Cerebellar cortex (tissue), 1 donor: ENCODE results near the gene RNF11.
"Not testable (repeated sequence)": the region's sequence is repeated elsewhere in the genome, so short reads cannot be mapped to it uniquely, and the experiment has no call there.

Source experiments
- DNase-seq: peaks from one replicate; pipeline ENCODE4 v3.0.0-alpha.2; 2015; ENCODE audit warnings: low spot score

RNF11 gene

DNA sequence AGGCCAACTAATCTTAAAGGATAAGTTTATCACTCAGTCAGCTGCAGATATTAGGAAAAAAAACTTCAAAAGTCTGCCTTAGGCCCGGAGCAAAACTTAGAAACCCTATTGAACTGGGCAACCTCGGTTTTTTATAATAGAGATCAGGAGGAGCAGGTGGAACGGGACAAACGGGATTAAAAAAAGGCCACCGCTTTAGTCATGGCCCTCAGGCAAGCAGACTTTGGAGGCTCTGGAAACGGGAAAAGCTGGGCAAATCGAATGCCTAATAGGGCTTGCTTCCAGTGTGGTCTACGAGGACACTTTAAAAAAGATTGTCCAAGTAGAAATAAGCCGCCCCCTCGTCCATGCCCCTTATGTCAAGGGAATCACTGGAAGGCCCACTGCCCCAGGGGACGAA, 7.6 kb upstream of the RNF11 start:
- DNase-seq: not testable (repeated sequence)

DNA sequence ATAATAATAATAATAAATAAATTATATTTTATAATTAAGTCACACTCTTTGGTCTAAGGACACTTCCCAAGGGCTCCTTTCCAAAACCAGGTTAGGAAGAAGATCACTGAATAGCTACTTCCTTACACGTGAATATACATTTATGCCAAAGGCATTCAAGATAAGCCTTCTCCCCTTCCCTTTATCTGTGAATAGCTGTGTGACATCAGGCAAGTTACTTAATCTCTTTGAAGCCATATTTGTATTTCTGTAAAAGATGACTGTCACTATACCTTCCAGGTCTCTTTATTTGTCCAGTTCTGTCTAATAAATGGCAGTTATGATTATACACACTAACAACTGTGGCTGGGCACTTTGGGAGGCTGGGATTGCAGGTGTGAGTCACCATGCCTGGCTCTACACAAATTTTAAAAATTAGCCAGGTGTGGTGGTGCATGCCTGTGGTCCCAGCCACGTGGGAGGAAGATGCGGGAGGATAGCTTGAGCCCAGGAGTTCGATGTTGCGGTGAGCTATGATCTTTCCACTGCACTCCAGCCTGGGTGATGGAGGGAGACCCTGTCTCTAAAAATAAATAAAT, 5.5 kb upstream of the RNF11 start:
- no peak for DNase-seq

- DNase-seq: no peak
Observed at GRCh38 chr1:51231120-51231519, 5.0 kb upstream of the RNF11 start.

DNA sequence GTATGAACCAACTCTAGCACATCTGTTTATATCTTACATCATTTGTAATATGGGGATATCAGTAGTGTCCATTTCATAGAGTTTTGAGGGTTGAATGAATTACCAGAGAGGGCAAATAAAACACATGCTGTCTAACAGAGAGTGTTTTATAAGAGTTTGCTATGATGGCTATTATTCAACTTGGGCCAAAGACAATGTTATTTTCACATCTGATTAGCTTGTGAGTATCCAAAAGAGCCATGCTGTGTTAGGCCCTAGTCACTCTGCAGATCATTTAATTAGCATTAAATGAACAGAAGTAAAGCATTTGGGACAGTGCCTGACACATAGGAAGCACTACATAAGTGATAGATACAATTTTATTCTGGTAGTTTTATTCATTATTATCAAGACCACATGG, 4.2 kb upstream of the RNF11 start:
- DNase-seq: no peak

GRCh38 chr1:51234236-51234635, 1.8 kb upstream of the RNF11 start:
- DNase-seq: not testable (repeated sequence)

- peak; percentile 76 for DNase-seq
Observed at GRCh38 chr1:51234721-51235425, 1.2 kb upstream of the RNF11 start.

- DNase-seq: peak; percentile 28
Observed at GRCh38 chr1:51236531-51237350, 668 bp downstream of the RNF11 start.

- DNase-seq: no peak
Observed at GRCh38 chr1:51237351-51238033, 1.4 kb downstream of the RNF11 start.

GRCh38 chr1:51238034-51238403, 1.9 kb downstream of the RNF11 start:
- peak; percentile 51 for DNase-seq

DNA sequence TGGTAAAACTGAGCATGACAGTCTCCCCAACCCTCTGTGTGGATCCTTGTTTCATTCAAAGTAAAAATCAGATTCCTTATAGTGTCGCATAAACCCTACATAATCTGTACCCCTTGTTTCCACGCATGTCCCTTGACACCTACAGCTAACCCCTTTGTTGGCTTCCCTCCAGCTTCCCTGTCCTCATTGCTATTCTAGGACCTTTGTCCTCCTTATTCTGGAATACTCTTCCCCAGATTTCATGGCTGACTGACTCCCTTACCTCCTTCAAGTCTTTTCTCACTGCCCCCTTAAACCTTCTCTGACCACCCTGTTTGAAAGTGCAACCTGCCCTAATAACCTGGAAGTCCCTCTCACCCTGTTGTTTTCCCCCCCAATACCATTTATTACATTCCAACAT, 4.0 kb downstream of the RNF11 start:
- DNase-seq: peak; percentile 33

DNA sequence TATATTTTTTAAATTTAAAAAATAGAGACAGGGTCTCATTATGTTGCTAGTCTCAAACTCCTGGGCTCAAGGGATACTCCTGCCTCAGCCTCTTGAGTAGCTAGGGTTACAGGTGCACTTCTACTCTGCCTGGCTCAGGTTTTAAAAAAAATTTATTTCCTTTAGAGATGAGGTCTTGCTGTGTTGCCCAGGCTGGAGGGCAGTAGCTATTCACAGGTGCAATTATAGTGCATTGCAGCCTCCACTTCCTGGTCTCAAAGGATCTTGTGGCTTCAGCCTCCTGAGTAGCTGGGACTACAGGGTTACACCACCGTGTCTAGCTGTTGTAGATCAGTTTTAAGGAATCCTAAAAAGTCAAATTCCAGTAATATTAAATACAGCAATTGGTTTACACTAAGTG, 5.0 kb downstream of the RNF11 start:
- no peak for DNase-seq

DNA sequence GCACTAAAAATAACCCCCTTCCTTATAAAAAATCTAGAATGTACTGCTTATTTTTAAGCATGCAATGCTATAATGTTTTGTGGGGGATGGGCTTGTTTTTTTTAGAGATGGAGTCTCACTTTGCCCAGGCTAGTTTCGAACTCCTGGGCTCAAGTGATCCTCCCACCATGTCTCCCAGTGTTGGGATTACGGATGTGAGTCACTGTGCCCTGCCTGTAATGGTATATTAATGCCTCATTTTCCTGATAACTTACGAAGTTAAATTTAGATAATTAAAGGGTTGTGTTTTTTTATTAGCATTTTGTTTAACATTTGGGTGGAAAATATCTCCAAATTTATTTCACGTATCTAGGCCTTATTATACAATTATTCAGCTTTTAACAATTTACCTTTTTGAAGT, 6.5 kb downstream of the RNF11 start:
- DNase-seq: no peak

DNA sequence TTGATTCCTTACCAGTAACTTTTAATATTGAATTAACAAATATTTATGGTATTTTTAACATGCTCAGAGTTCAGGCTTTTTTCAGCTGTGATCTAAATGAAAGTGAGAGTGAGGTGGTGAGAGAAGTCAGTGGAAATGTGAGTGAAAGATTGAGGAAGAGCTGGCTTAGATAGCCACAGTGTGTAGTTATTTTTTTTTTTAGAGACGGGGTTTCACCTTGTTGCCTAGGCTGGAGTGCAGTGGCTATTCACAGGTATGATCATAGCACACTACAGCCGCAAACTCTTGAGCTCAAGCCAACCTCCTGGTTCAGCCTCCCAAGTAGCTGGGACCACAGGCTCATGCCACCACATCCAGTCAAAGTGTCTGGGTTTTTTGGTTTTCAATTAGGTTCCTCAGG, 10.9 kb downstream of the RNF11 start:
- no peak for DNase-seq

- no peak for DNase-seq
Observed at GRCh38 chr1:51247499-51247898, 11.4 kb downstream of the RNF11 start.

DNA sequence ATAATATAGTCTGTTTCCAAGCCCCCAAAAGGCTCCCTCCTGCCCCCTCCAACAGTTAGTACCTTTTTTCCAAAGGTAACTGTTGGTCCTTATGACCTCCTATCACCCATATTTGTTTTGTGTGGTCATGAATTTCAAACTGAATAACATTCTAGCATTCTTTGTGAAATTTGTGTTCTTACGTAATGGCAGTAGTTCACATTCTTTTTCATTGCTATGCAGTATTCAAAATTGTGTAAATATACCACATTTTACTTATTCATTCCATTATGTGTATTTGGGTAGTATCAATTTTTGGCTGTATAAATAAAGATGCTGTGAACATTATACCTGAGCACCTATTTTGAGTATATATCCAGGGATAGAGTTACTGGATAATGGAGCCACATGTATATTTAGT, 13.4 kb downstream of the RNF11 start:
- DNase-seq: no peak

- not testable (repeated sequence) for DNase-seq
Observed at GRCh38 chr1:51250729-51251128, 14.7 kb downstream of the RNF11 start.

GRCh38 chr1:51251165-51251564, 15.1 kb downstream of the RNF11 start:
- DNase-seq: not testable (repeated sequence)

DNA sequence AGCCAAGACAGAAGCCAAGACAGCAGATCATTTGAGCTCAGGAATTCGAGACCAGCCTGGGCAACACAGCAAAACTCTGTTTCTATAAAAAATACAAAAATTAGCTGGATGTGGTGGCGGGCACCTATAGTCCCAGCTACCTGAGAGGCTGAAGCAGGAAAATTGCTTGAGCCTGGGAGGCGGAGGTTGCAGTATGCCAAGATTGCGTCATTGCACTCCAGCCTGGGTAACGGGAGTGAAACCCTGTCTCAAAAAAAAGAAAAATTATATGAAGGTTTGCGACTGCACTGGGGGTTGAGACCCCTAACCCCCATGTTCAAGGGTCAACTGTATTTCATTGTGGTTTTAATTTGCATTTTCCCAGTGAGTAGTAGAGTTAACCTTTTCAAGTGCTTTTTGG, 16.3 kb downstream of the RNF11 start:
- DNase-seq: no peak

DNA sequence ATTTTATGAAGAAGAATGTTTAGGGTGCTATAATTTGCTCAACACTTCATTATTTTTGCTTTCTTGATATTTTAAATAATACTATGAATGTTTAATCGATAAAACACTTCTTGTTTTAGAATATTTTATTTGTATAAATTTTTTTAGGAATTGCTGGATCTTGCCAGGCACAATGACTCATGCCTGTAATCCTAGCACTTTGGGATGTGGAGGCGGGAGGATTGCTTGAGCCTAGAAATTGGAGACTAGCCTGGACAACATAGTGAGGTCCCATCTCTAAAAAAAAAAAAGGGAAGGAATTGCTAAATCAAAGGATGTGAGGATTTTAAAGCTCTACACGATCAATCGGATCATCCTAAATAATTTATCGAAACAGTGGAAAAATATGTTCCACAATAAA, 17.6 kb downstream of the RNF11 start:
- no peak for DNase-seq

DNA sequence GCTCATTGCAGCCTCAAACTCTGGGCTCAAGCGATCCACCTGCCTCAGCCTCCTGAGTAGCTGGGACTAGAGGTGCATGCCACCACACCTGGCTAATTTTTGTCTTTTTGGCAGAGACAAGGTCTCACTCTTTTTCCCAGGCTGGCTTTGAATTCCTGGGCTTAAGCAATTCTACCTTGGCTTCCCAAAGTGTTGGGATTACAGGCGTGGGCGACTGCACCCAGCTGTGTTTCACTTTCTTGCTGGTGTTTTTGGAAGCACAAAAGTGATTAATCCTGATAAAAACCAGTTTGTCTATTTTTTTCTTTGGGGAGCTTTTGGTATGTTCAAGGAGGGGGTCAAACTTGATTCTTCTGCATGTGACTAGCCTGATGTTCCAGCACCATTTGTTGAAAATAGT, 19.3 kb downstream of the RNF11 start:
- no peak for DNase-seq

- no peak for DNase-seq
Observed at GRCh38 chr1:51263147-51263877, 27.2 kb downstream of the RNF11 start.

DNA sequence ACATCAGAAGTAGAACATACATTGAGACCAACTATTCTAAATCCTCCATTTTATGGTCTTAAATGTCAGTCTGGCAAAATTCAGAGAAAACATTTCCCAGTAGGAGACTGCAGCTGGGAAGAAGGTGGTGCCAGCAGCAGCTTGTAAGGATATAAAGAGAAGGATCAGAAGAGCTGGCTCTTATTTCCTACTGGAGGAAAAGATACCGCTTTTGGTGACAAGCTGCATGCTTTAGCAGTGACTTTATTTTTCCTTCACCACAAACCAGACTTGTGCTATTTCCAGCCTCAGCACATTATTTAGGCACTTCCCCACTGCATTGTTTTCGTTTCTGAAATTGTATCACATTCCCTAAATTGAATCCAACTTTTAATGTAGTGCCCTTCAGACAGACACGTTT, 28.4 kb downstream of the RNF11 start:
- no peak for DNase-seq
